SU-DHL-6 (cell line): Measurements from ENCODE around the gene MORN3.

Experiments used
- H2AFZ ChIP-seq: fragments of 200-600 bp; sonication (generic); 2 replicates; pipeline ENCODE4 v1.6.1; 2014; ENCODE audit warnings: low read depth, mild to moderate bottlenecking, moderate library complexity, mixed read lengths, antibody characterized with exemption, low read length; ENCODE audit not compliant: severe bottlenecking
- H3F3A ChIP-seq: fragments of 200-600 bp; shearing (Covaris generic); 2 replicates; pipeline ENCODE4 v1.6.0; 2016; ENCODE audit warnings: antibody characterized with exemption, mild to moderate bottlenecking; ENCODE audit not compliant: insufficient read depth
- H3K27ac ChIP-seq: fragments of 200-600 bp; sonication (generic); 2 replicates; pipeline ENCODE4 v1.5.1; 2016; ENCODE audit warnings: low read depth, mild to moderate bottlenecking, low read length, moderate library complexity, mixed read lengths
- H3K27me3 ChIP-seq: fragments of 200-600 bp; sonication (generic), shearing (Covaris generic); 2 replicates; pipeline ENCODE4 v1.6.0; 2014; ENCODE audit warnings: mild to moderate bottlenecking, low read length
- H3K36me3 ChIP-seq: fragments of 200-600 bp; sonication (generic); 2 replicates; pipeline ENCODE4 v1.6.1; 2014; ENCODE audit warnings: mild to moderate bottlenecking, low read length, mixed read lengths
- H3K4me2 ChIP-seq: fragments of 300-600, 200-600 bp; shearing (Covaris generic), sonication (generic); 2 replicates; pipeline ENCODE4 v1.6.0; 2014; ENCODE audit warnings: low read length, low read depth, mild to moderate bottlenecking; ENCODE audit not compliant: poor library complexity, severe bottlenecking
- H3K4me3 ChIP-seq: fragments of 200-600 bp; sonication (generic); 2 replicates; pipeline ENCODE4 v1.5.1; 2014; ENCODE audit warnings: antibody characterized with exemption, low read length, mild to moderate bottlenecking, mixed read lengths; ENCODE audit not compliant: insufficient read depth, poor library complexity, severe bottlenecking
- H3K79me2 ChIP-seq: fragments of 200-600 bp; sonication (generic); 2 replicates; pipeline ENCODE4 v1.6.1; 2014; ENCODE audit warnings: mild to moderate bottlenecking, low read length, moderate library complexity; ENCODE audit not compliant: insufficient read depth
- H3K9ac ChIP-seq: fragments of 200-600 bp; sonication (generic); 2 replicates; pipeline ENCODE4 v1.7.0; 2014; ENCODE audit warnings: mild to moderate bottlenecking, low read length
- H3K9me2 ChIP-seq: fragments of 200-600 bp; sonication (generic); replicated peaks from 2 replicates; pipeline ENCODE4 v1.6.1; 2014; ENCODE audit warnings: low read length; ENCODE audit not compliant: insufficient read depth
- H3K9me3 ChIP-seq: fragments of 200-600 bp; sonication (generic); 2 replicates; pipeline ENCODE4 v1.6.1; 2014; ENCODE audit warnings: low read length, mixed read lengths; ENCODE audit not compliant: insufficient read depth
- H4K20me1 ChIP-seq: fragments of 200-600 bp; sonication (generic); 2 replicates; pipeline ENCODE4 v1.6.1; 2014; ENCODE audit warnings: low read depth, mild to moderate bottlenecking, antibody characterized with exemption, low read length, moderate library complexity, mixed read lengths
- CTCF ChIP-seq: fragments of 200-600 bp; sonication (generic); IDR thresholded peaks from one replicate; pipeline ENCODE4 v1.5.1; 2017; ENCODE audit warnings: antibody characterized with exemption, mild to moderate bottlenecking, low read length, moderate library complexity; ENCODE audit not compliant: insufficient read depth, poor library complexity, severe bottlenecking
- EZH2phosphoT487 ChIP-seq: fragments of 200-600 bp; sonication (generic), shearing (Covaris generic); conservative IDR thresholded peaks from 2 replicates; pipeline ENCODE4 v1.6.1; 2018; ENCODE audit warnings: mild to moderate bottlenecking, antibody characterized with exemption, low read length, moderate library complexity, mixed read lengths

Gene MORN3

GRCh38 chr12:121613462-121613861 lies 56.0 kb downstream of the MORN3 start:
- Histone ChIP-seq H3K4me2 (no peak overlapping the region), H4K20me1 (no peaks in the 10 kb centered on the region), H3K27ac (no peak overlapping the region), H3K9me3 (no peaks in the 10 kb centered on the region), H3K79me2 (no peaks in the 10 kb centered on the region), H3K27me3 (no peaks in the 10 kb centered on the region), H3F3A (no peaks in the 10 kb centered on the region), H3K4me3 (no peak overlapping the region), H2AFZ (no peak overlapping the region), H3K9ac (no peak overlapping the region), H3K36me3 (no peaks in the 10 kb centered on the region), H3K9me2 (no peaks in the 10 kb centered on the region)
- TF ChIP-seq CTCF: no peak
- TF ChIP-seq EZH2phosphoT487: no peak

GRCh38 chr12:121611306-121611705 lies 58.1 kb downstream of the MORN3 start:
- H3K9ac ChIP-seq: no peak overlapping the region
- no peaks in the 10 kb centered on the region for H3K36me3 ChIP-seq
- H3K79me2 ChIP-seq: no peaks in the 10 kb centered on the region
- no peaks in the 10 kb centered on the region for H3K27me3 ChIP-seq
- no peak overlapping the region for H3K4me2 ChIP-seq
- H3F3A ChIP-seq: no peaks in the 10 kb centered on the region
- no peaks in the 10 kb centered on the region for H3K9me3 ChIP-seq
- no peak for TF ChIP-seq EZH2phosphoT487
- TF ChIP-seq CTCF: no peak
- no peak overlapping the region for H3K27ac ChIP-seq
- H3K4me3 ChIP-seq: no peak overlapping the region
- no peaks in the 10 kb centered on the region for H3K9me2 ChIP-seq
- H4K20me1 ChIP-seq: no peaks in the 10 kb centered on the region
- no peak overlapping the region for H2AFZ ChIP-seq

- Histone ChIP-seq H2AFZ (no peak overlapping the region), H4K20me1 (no peaks in the 10 kb centered on the region), H3K9me3 (no peaks in the 10 kb centered on the region), H3K4me3 (no peak overlapping the region), H3K27ac (no peak overlapping the region), H3K79me2 (no peaks in the 10 kb centered on the region), H3F3A (no peaks in the 10 kb centered on the region), H3K4me2 (no peak overlapping the region), H3K36me3 (no peaks in the 10 kb centered on the region), H3K9me2 (no peaks in the 10 kb centered on the region), H3K27me3 (no peaks in the 10 kb centered on the region), H3K9ac (no peak overlapping the region)
- TF ChIP-seq EZH2phosphoT487 (no peak), CTCF (no peak)
These were observed 59.0 kb downstream of the MORN3 start for GRCh38 chr12:121610239-121611149.
